Stimulated activated memory B cell treated with anti-CD40 and anti-IgM and Interleukin-4, amounts not matched to agents 10 μg/mL and 1 μg/mL and 100 μg/mL, for 72 hours (primary cell): ENCODE data around the gene KRT85.

Source experiments
- ATAC-seq: fragments of 150-1000 bp; cut with Tn5 transposase; 2 replicates; pipeline ENCODE4 v1.10.0; 2021
- H3K27ac Mint-ChIP-seq: one replicate; pipeline ENCODE4 v1.8.0; 2022; ENCODE audit warnings: mild to moderate bottlenecking, mixed read lengths
- H3K27me3 Mint-ChIP-seq: one replicate; pipeline ENCODE4 v1.8.0; 2022; ENCODE audit warnings: mixed read lengths
- H3K36me3 Mint-ChIP-seq: one replicate; pipeline ENCODE4 v1.8.0; 2022; ENCODE audit warnings: mixed read lengths
- H3K4me1 Mint-ChIP-seq: one replicate; pipeline ENCODE4 v1.8.0; 2022; ENCODE audit warnings: mixed read lengths
- H3K4me3 Mint-ChIP-seq: one replicate; pipeline ENCODE4 v1.8.0; 2022; ENCODE audit warnings: mild to moderate bottlenecking, moderate library complexity, mixed read lengths
- H3K9me3 Mint-ChIP-seq: one replicate; pipeline ENCODE4 v1.8.0; 2022; ENCODE audit warnings: mixed read lengths

KRT85 gene

GRCh38 chr12:52363111-52363679 is 4.1 kb downstream of the KRT85 start:
- Mint-ChIP-seq H3K27ac (no peak overlapping the region), H3K36me3 (no peaks in the 10 kb centered on the region), H3K9me3 (no peaks in the 10 kb centered on the region), H3K4me1 (peaks cover 39% of the 10 kb centered on the region), H3K27me3 (peaks cover 70% of the 10 kb centered on the region), H3K4me3 (no peak overlapping the region)
- no peak for ATAC-seq

DNA sequence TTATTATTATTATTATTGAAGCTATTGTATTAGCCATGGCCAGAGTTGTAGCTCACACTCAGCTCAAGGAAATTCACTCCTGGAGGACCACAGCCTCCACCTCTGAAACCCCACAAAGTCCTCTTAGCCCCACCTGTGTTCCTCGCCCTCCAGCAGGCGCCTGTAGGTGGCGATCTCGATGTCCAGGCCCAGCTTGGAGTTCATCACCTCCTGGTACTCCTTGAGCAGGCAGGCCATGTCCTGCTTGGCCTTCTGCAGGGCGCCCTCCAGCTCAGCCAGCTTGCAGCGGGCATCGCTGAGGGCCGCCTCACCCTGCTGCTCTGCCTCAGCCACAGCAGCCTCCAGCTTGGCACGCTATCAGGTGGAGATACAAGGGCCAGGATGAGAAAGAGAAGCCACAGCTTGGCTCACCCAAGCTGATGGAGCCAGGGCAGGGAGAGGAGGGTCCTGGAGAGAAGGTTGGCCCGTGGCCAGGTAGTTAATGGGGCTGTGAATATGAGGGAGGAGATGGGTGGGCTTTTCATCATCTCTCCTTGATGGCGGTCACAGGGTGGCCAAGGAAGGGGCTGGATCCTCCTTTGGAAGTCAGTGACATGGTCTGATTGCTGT is 5.1 kb downstream of the KRT85 start:
- Mint-ChIP-seq H3K9me3 (no peaks in the 10 kb centered on the region), H3K4me3 (no peak overlapping the region), H3K27me3 (peaks cover 62% of the 10 kb centered on the region), H3K27ac (no peak overlapping the region), H3K36me3 (no peaks in the 10 kb centered on the region), H3K4me1 (peaks cover 47% of the 10 kb centered on the region)
- no peak for ATAC-seq

GRCh38 chr12:52361553-52361952 is 5.7 kb downstream of the KRT85 start:
- no peak overlapping the region for H3K4me3 Mint-ChIP-seq
- H3K9me3 Mint-ChIP-seq = no peaks in the 10 kb centered on the region
- H3K27ac Mint-ChIP-seq = no peak overlapping the region
- H3K4me1 Mint-ChIP-seq = peaks cover 47% of the 10 kb centered on the region
- H3K36me3 Mint-ChIP-seq = no peaks in the 10 kb centered on the region
- peaks cover 55% of the 10 kb centered on the region for H3K27me3 Mint-ChIP-seq
- no peak for ATAC-seq

- Mint-ChIP-seq H3K4me3 (no peak overlapping the region), H3K9me3 (no peaks in the 10 kb centered on the region), H3K27me3 (peaks cover 47% of the 10 kb centered on the region), H3K4me1 (peaks cover 44% of the 10 kb centered on the region), H3K36me3 (no peaks in the 10 kb centered on the region), H3K27ac (no peak overlapping the region)
- no peak for ATAC-seq
Measured at GRCh38 chr12:52360663-52361271, 6.5 kb downstream of the KRT85 start.

DNA sequence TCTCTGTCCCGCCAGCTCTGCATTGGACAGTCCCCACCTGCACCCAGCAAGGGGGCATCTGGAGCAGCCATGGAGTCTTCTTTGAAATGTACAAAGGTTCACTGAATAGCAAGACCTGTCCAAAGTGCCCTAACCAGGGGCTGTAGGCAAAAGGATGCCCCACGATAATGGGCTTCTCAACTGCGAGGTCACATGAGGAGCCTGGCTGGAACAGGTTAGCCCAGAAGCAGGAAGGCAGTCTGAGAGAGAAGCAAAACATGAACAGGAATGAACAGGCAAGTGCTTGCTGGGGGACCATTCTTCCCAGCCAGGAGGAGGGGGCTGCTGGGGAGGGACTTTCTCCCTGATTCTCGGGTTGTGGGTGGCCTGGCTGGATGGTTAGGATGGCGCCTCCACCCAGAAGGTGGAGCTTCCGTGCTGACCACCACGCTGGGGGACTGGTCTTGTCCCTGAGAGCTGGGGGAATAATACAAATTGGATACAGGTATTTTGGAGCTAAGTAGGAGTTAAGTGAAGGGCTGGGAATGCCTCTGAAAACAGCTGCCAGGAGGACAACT is 7.1 kb downstream of the KRT85 start:
- H3K27ac Mint-ChIP-seq = no peak overlapping the region
- H3K4me3 Mint-ChIP-seq = no peak overlapping the region
- peaks cover 40% of the 10 kb centered on the region for H3K4me1 Mint-ChIP-seq
- H3K27me3 Mint-ChIP-seq = peaks cover 46% of the 10 kb centered on the region
- H3K36me3 Mint-ChIP-seq = no peaks in the 10 kb centered on the region
- no peaks in the 10 kb centered on the region for H3K9me3 Mint-ChIP-seq
- ATAC-seq = no peak

- H3K27ac Mint-ChIP-seq = no peak overlapping the region
- no peaks in the 10 kb centered on the region for H3K36me3 Mint-ChIP-seq
- peaks cover 44% of the 10 kb centered on the region for H3K27me3 Mint-ChIP-seq
- H3K4me3 Mint-ChIP-seq = no peak overlapping the region
- H3K9me3 Mint-ChIP-seq = no peaks in the 10 kb centered on the region
- no peak for ATAC-seq
- peaks cover 34% of the 10 kb centered on the region for H3K4me1 Mint-ChIP-seq
Measured at GRCh38 chr12:52359621-52360061, 7.6 kb downstream of the KRT85 start.

DNA sequence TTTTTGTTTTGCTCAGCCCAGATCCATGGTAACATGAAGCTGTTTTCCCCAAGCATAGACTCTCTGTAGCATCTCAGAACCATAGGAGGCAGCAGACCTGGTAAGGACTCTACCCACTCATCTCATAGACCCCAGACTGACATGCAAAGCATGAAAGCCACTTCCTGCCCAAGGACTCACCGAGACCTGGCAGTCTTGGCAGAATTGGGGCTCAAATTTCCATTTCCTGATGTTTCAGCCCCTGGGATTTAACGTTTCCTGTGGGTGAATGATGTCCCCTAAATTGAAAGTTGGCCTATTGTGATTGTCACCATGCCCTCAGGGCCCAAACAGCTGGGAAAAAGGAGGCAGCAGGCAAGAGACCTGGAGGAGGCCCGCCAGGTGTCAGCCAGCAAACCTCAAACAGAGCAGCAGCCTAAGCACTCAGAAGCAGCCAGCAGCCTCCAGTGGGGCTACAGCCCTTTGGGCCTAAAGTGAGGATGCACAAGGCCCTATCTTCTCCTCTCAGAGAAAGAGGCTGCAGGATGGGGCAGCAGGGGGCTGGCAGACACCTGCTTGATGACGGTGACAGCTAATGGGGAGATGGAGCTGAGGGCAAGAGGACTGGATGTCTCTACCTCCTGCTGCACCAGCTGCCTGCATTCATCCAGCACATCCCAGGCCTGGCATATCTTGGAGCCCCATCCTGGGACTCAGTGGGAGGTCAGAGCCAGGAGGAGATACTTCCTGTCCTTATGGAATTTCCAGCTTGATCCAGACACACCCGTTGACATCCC is 8.5 kb downstream of the KRT85 start:
- Mint-ChIP-seq H3K4me1 (peaks cover 29% of the 10 kb centered on the region), H3K4me3 (no peak overlapping the region), H3K27ac (no peak overlapping the region), H3K27me3 (peaks cover 36% of the 10 kb centered on the region), H3K36me3 (no peaks in the 10 kb centered on the region), H3K9me3 (no peaks in the 10 kb centered on the region)
- ATAC-seq = peak; percentile 88

DNA sequence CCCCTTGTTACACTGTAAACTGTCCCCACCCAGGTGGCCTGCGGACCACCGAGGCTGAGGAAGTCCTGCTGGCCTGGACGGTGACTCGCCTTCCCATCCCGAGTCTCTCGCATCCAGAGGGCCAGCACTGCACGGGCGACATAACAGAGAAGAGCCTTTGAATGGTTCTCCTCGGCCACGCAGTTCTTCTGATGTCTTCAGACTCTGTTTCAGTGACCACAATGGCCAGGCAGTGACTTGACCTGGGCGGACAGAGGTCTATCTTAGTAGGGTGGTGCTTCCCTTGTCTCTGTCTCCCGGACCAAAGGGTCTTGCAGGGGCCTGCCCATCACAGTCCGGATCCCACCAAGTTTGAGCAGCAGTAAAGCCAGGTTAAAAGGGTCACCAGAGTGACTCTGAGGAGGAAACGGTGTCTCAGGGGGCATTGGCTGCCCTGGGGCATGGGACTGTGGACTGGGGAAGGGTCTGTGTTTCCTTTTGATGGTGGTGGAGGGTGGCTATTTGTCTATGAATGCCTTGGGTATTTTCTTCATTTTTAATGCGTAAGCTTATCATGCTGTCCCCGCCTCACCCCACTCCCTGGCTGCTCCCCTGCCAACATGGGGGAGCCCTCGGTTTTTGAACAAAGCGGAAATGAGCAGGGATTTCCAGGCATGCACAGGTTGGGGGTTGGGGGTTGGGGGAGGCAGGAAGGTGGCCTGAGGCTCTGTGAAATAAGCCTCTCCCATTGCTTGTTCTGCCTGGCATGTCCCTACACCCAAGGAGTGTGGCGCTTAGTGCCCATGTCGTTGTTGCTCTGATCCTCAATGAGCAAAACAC is 10.3 kb downstream of the KRT85 start:
- Mint-ChIP-seq H3K27me3 (peaks cover 32% of the 10 kb centered on the region), H3K9me3 (no peaks in the 10 kb centered on the region), H3K27ac (no peak overlapping the region), H3K4me3 (no peak overlapping the region), H3K4me1 (peaks cover 29% of the 10 kb centered on the region), H3K36me3 (no peaks in the 10 kb centered on the region)
- no peak for ATAC-seq

- Mint-ChIP-seq H3K4me1 (peaks cover 35% of the 10 kb centered on the region), H3K27ac (no peak overlapping the region), H3K27me3 (peaks cover 32% of the 10 kb centered on the region), H3K36me3 (no peaks in the 10 kb centered on the region), H3K4me3 (no peak overlapping the region), H3K9me3 (no peaks in the 10 kb centered on the region)
- peak; percentile 32 for ATAC-seq
Measured at GRCh38 chr12:52356031-52356761, 11.1 kb downstream of the KRT85 start.

DNA sequence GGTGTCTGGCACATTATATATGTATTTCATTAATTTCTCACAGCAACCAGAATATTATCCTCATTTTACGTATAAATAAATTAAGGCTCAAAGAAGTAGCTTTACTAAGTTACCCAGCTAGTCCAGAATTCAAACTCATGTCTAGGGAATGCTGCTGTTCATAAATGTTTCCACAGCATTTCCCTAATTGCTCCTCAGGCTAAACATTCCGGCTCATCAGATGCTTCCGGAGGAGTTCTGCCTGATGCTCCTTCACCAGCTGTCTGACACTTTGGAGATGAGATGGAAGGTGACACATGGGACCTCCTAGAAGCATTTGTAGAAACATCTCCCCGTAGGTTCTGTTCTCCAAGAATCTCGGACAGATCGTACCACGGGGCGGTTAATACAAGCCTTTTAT is 12.1 kb downstream of the KRT85 start:
- ATAC-seq = no peak
- no peaks in the 10 kb centered on the region for H3K9me3 Mint-ChIP-seq
- peaks cover 22% of the 10 kb centered on the region for H3K27me3 Mint-ChIP-seq
- no peak overlapping the region for H3K4me3 Mint-ChIP-seq
- no peak overlapping the region for H3K27ac Mint-ChIP-seq
- peaks cover 34% of the 10 kb centered on the region for H3K4me1 Mint-ChIP-seq
- no peaks in the 10 kb centered on the region for H3K36me3 Mint-ChIP-seq

DNA sequence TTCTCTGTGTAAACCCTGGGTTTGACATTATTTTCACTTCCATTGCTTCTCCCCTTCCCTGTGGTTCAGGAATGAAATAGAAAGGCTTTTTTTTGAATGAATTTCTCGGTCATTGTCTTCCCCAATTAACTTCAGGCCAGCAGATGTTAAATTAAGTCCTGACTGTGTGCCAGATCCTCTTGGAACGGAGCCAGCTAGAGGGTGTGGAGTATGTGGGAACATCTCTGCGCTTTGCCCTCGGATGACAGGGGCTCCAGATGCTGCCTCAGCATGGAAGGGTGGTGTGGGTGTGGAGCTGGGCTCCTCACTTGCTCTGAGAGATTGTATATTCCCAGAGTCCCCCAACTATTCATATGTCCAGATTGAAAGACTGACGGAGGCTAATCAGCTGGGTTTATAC is 13.1 kb downstream of the KRT85 start:
- Mint-ChIP-seq H3K36me3 (no peaks in the 10 kb centered on the region), H3K4me3 (no peak overlapping the region), H3K27ac (no peak overlapping the region), H3K27me3 (peaks cover 13% of the 10 kb centered on the region), H3K4me1 (peaks cover 25% of the 10 kb centered on the region), H3K9me3 (no peaks in the 10 kb centered on the region)
- ATAC-seq = no peak

GRCh38 chr12:52353766-52354165 is 13.5 kb downstream of the KRT85 start:
- Mint-ChIP-seq H3K27ac (no peak overlapping the region), H3K9me3 (no peaks in the 10 kb centered on the region), H3K36me3 (no peaks in the 10 kb centered on the region), H3K27me3 (peaks cover 9% of the 10 kb centered on the region), H3K4me1 (peaks cover 20% of the 10 kb centered on the region), H3K4me3 (no peak overlapping the region)
- no peak for ATAC-seq

DNA sequence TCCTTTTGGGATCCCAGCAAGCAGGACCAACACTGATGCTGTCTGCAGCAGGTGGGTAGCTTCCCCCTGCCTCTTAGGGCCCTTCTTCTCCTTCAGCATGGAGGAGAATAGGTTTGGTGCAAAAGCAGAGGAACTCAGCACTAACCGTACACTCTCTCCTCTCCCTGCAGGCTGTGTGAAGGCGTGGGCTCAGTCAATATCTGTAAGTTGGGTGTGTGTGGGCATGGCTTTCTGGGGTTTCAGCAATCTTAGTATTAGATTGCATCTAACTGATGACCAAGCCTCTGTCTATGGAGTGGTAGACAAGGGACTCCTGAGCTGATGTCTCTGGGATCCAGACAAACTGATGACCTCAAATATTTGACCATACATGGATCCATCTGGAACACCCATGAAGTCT is 14.3 kb downstream of the KRT85 start:
- no peak overlapping the region for H3K4me3 Mint-ChIP-seq
- H3K27me3 Mint-ChIP-seq = peaks cover 13% of the 10 kb centered on the region
- H3K36me3 Mint-ChIP-seq = no peaks in the 10 kb centered on the region
- no peak for ATAC-seq
- no peaks in the 10 kb centered on the region for H3K9me3 Mint-ChIP-seq
- H3K27ac Mint-ChIP-seq = no peak overlapping the region
- H3K4me1 Mint-ChIP-seq = peaks cover 12% of the 10 kb centered on the region
